HG03520 (cell line): ENCODE results near the gene CD48.

Experiments
- ATAC-seq: cut with Tn5 transposase; IDR thresholded peaks from one replicate; pipeline ENCODE4 v1.9.1; 2021; ENCODE audit warnings: mild to moderate bottlenecking, moderate library complexity; ENCODE audit not compliant: unreplicated experiment

The CD48 gene

GRCh38 chr1:160637821-160638539 lies 73.6 kb downstream of the CD48 start:
- no peak for ATAC-seq

- no peak for ATAC-seq
Measured at GRCh38 chr1:160637065-160637464, 74.6 kb downstream of the CD48 start.

DNA sequence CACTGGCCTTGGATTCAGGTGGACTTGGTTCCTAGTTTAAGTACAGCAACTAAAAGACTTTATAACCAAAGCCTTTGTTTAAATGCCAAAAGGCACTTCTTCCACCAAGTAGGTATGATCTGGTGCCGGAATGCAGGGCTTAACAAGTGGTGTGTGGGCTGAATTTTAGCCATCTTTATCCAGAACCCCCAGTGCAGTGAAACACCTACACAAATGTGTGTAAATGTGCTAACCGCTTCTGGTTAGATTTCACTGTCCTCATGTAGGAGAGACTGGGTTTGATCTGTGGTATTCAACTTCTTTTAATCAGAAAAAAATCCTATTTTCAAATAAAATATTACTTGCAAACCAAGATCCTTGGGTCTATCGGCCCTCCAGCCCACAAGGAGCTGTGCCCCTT lies 75.1 kb downstream of the CD48 start:
- ATAC-seq = no peak

GRCh38 chr1:160636076-160636475 lies 75.5 kb downstream of the CD48 start:
- ATAC-seq = no peak

- ATAC-seq = no peak
Measured at GRCh38 chr1:160634543-160635491, 76.8 kb downstream of the CD48 start.

DNA sequence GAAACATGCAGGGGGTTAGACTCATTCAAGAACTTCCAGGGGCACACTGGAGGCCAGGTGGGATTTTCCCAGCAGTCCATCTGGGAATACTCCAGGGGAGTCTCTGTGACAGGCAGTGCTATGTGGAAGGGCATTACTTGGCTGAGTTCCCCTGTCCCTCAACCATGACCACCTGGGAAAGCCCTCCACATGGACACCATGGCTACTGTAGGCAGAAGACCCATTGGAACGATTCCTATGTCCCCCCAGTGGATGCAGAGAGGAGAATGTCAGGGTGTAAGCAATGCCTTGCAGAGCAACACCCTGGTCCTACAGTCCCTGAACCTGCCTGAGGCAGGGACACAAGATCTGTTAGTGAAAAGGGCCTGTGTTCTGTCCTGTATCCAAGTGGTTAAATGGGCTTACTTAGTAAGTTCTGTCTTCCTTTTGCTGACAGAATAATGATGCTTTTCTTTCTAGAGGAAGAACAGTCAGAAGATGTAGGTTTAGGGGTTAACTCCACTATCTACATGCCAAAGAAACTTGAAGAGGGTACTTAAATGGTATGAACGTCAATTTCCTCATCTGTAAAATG lies 78.2 kb downstream of the CD48 start:
- ATAC-seq = no peak

DNA sequence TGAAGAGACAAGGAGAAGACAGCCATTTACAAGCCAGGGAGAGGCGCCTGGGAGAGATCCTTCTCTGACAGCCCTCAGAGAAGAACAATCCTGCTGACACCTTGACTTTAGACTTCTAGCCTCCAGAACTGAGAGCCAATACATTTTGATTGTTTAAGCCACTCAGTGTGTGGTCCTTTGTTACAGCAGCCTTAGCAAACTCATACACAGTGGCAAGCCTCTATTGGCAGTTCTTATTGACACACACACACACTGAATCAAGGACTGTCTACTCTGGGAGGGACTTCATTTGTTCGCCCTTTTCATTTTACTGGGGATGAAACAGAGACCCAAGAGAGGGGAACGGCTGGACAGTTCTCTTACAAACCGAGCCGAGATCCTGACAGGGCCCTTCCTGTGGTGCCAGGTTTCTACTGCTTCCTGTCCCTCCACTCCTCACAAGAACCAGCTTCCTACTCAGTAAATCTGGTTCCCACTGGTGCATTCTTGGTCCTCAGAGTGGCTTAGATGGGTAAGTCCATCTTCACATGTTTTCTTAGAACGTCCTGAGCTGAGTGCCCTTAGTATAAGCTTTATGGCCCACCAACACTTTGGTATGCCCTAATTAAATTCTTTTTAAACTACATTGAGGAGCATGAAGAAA lies 79.5 kb downstream of the CD48 start:
- no peak for ATAC-seq

- no peak for ATAC-seq
Measured at GRCh38 chr1:160630523-160631451, 80.8 kb downstream of the CD48 start.

DNA sequence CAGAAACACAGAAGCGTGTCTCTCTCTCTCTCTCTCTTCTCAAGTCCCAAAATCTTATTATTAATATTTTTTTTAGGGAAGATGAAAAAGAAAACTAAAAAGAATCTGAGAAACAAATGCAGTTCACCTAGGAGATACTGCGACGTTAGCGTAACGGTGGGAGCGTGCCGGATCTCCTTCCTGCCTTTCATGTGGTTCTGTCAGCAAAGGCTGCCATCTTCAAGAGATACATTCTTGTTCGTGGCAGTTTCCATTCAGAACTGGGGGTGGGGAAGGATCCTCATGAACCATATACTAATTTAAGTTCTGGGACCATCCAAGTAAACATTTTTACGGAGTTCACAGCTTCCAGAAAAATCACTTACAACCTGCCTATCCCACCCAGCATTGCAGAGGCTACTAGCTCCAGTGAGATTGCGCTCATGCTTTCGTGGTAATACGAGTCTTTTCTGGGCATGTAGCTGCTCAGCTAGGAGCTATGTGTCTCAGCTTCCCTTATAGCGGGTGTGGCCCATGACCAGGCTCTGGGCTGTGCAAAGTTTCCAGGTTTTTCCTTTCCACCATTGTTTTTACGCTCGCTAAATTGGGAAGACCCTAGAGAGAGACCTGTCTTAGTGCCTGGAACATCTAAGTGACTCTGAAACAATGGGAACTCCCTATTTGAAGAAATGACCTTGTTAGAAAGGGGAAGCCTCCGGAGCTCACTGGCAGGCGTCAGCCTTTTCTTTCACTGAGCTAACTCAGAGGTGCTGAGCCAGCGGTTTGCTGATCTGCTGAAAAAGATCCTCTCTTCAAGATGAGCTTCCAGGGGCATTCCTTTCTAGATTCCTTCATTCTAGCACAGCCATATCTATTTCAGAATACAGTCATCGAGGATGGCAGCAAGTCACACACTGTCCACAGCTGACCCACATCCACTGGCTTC lies 82.1 kb downstream of the CD48 start:
- no peak for ATAC-seq

- ATAC-seq = no peak
Measured at GRCh38 chr1:160628799-160629263, 82.8 kb downstream of the CD48 start.
